Trophoblast cell (in vitro differentiated cells and primary cell): ENCODE results near the gene ABCC6.
"Not testable (repeated sequence)": the region's sequence is repeated elsewhere in the genome, so short reads cannot be mapped to it uniquely, and the experiment has no call there.

Experiments
- DNase-seq, 2 donors: peaks; one replicate each; pipeline ENCODE4 v3.0.0-alpha.2; 2016
- H2AFZ ChIP-seq: 2 replicates; pipeline ENCODE4 v1.6.1; 2013; ENCODE audit warnings: low read length, moderate library complexity, mild to moderate bottlenecking; ENCODE audit not compliant: insufficient read depth, poor library complexity
- H2AK5ac ChIP-seq: 2 replicates; pipeline ENCODE4 v1.6.1; 2013; ENCODE audit warnings: mild to moderate bottlenecking, low read length
- H2BK120ac ChIP-seq: 2 replicates; pipeline ENCODE4 v1.6.1; 2013; ENCODE audit warnings: low read length, mild to moderate bottlenecking, moderate library complexity; ENCODE audit not compliant: insufficient read depth, poor library complexity
- H2BK12ac ChIP-seq: 2 replicates; pipeline ENCODE4 v1.6.1; 2013; ENCODE audit warnings: mild to moderate bottlenecking, low read length, moderate library complexity
- H2BK5ac ChIP-seq: 2 replicates; pipeline ENCODE4 v1.6.1; 2013; ENCODE audit warnings: low read length, low read depth, moderate library complexity, mild to moderate bottlenecking; ENCODE audit not compliant: poor library complexity
- H3K14ac ChIP-seq: 2 replicates; pipeline ENCODE4 v1.6.1; 2013; ENCODE audit warnings: mild to moderate bottlenecking, low read length
- H3K18ac ChIP-seq: 2 replicates; pipeline ENCODE4 v1.6.1; 2013; ENCODE audit warnings: mild to moderate bottlenecking, low read length
- H3K23ac ChIP-seq: 2 replicates; pipeline ENCODE4 v1.6.1; 2013; ENCODE audit warnings: low read length
- H3K27ac ChIP-seq: 2 replicates; pipeline ENCODE4 v1.5.1; 2013; ENCODE audit warnings: low read depth, mild to moderate bottlenecking, inconsistent platforms, low read length, moderate library complexity
- H3K27me3 ChIP-seq: 2 replicates; pipeline ENCODE4 v1.6.1; 2013; ENCODE audit warnings: inconsistent platforms, mild to moderate bottlenecking, low read length, moderate library complexity; ENCODE audit not compliant: insufficient read depth
- H3K36me3 ChIP-seq, 2 experiments: 1 replicate in 1 of 2; 2 replicates in 1 of 2; pipeline ENCODE4 v1.6.1; 2013; ENCODE audit warnings: low read length in 2 of 2, mild to moderate bottlenecking in 2 of 2, moderate library complexity in 1 of 2; ENCODE audit not compliant: insufficient read depth in 2 of 2, control insufficient read depth in 1 of 2
- H3K4ac ChIP-seq: 2 replicates; pipeline ENCODE4 v1.6.1; 2013; ENCODE audit warnings: low read depth, mild to moderate bottlenecking, low read length, moderate library complexity
- H3K4me1 ChIP-seq, 2 experiments: 1 replicate in 1 of 2; 2 replicates in 1 of 2; pipeline ENCODE4 v1.6.1; 2013; ENCODE audit warnings: low read length in 2 of 2, mild to moderate bottlenecking in 2 of 2, moderate library complexity in 1 of 2; ENCODE audit not compliant: insufficient read depth in 2 of 2, control insufficient read depth in 1 of 2
- H3K4me2 ChIP-seq: 2 replicates; pipeline ENCODE4 v1.6.1; 2013; ENCODE audit warnings: inconsistent platforms, mild to moderate bottlenecking, low read length, moderate library complexity
- H3K4me3 ChIP-seq: 2 replicates; pipeline ENCODE4 v1.5.1; 2013; ENCODE audit warnings: mild to moderate bottlenecking, low read depth, low read length, inconsistent platforms
- H3K79me1 ChIP-seq: one replicate; pipeline ENCODE4 v1.6.1; 2013; ENCODE audit warnings: low read length
- H3K79me2 ChIP-seq: 2 replicates; pipeline ENCODE4 v1.6.1; 2013; ENCODE audit warnings: low read length, mild to moderate bottlenecking; ENCODE audit not compliant: control insufficient read depth, insufficient read depth, poor library complexity
- H3K9ac ChIP-seq: 2 replicates; pipeline ENCODE4 v1.6.1; 2013; ENCODE audit warnings: mild to moderate bottlenecking, low read length
- H3K9me3 ChIP-seq: 2 replicates; pipeline ENCODE4 v1.6.1; 2013; ENCODE audit warnings: low read depth, mild to moderate bottlenecking, control low read depth, inconsistent platforms, low read length; ENCODE audit not compliant: insufficient read depth
- H4K12ac ChIP-seq: 2 replicates; pipeline ENCODE4 v1.6.1; 2013; ENCODE audit warnings: low read depth, mild to moderate bottlenecking, low read length, moderate library complexity
- H4K8ac ChIP-seq: 2 replicates; pipeline ENCODE4 v1.6.1; 2013; ENCODE audit warnings: low read depth, mild to moderate bottlenecking, low read length, moderate library complexity
- H4K91ac ChIP-seq: one replicate; pipeline ENCODE4 v1.6.1; 2013; ENCODE audit warnings: low read depth, mild to moderate bottlenecking, low read length, moderate library complexity
- WGBS: extraction: QIAGEN DNeasy Blood & Tissue Kit; methylation state at CpG from one replicate; pipeline ENCODE4 v1.1.7; 2013; ENCODE audit warnings: missing lambda C conversion rate; ENCODE audit not compliant: insufficient read length, insufficient coverage; ENCODE audit errors: extremely low coverage; 5-methylcytosine and 5-hydroxymethylcytosine counted together

The ABCC6 gene

DNA sequence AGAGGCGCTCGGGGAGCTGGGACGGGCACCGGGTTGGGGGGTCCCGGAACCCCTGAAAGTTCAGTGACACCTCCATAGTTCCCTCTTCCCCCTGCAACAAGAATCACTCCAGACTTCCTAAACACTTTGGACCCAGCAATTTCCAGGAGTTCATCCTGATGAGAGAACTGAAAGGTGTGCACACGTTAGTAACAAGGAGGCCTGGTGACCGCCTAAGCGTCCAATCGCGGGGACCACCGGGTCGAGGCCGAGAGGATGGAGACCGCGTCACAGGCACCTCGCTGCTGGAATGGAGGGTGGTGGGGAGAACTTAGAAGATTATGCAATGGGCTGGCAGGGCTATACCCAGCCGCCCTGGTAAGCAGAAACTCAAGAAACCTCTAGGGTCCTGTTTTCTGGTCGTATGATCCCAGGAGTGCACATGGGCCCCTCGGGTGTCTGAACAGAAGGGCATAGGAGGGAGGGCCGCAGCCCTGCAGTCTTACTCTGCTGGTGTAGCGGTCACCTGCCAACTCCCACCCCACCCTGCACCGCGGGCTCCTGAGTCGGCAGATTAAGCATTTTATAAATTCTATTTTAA, 458 bp upstream of the ABCC6 start:
- not testable (repeated sequence) for H2BK120ac ChIP-seq, H3K4ac ChIP-seq, H4K12ac ChIP-seq, H3K23ac ChIP-seq, H3K4me2 ChIP-seq, DNase-seq, H3K27ac ChIP-seq, H3K27me3 ChIP-seq, H3K18ac ChIP-seq, H3K36me3 ChIP-seq, H3K79me1 ChIP-seq, H3K9me3 ChIP-seq, H2AK5ac ChIP-seq, H3K4me1 ChIP-seq, H2BK12ac ChIP-seq, H4K91ac ChIP-seq, H3K9ac ChIP-seq, H3K4me3 ChIP-seq, H3K79me2 ChIP-seq, H4K8ac ChIP-seq, H2AFZ ChIP-seq, H3K14ac ChIP-seq, H2BK5ac ChIP-seq
- WGBS: no CpG with 5 or more reads among the region's 24 CpGs

DNA sequence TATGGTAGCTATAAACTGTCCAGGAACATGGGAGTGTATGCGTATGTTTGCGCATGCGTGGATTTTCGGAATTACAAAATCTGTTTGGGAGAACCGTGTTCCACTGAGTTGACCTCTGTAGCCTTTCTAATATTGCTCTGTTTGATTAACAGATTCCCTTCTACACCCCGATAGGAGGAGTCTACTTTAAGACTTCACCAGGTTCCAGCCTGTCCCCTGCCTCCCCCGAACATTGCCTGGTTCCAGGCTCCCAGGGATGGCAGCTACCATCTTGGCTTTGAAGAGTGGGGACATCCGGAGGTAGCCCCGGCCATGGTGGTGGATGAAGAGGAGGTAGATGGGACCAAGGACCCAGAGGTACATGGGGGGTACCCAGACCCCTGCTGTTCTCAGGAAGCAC, 1.9 kb downstream of the ABCC6 start:
- not testable (repeated sequence) for H3K27ac ChIP-seq, H3K9ac ChIP-seq, H2AFZ ChIP-seq, H3K4ac ChIP-seq, H3K4me1 ChIP-seq, H3K79me2 ChIP-seq, H3K9me3 ChIP-seq, H2AK5ac ChIP-seq, H3K36me3 ChIP-seq, H2BK5ac ChIP-seq, H3K4me3 ChIP-seq, H2BK120ac ChIP-seq, H3K23ac ChIP-seq, H3K79me1 ChIP-seq, H4K91ac ChIP-seq, H4K8ac ChIP-seq, DNase-seq, H3K18ac ChIP-seq, H3K27me3 ChIP-seq, H3K14ac ChIP-seq, H3K4me2 ChIP-seq, H2BK12ac ChIP-seq, H4K12ac ChIP-seq
- WGBS: no CpG with 5 or more reads among the region's 9 CpGs

DNA sequence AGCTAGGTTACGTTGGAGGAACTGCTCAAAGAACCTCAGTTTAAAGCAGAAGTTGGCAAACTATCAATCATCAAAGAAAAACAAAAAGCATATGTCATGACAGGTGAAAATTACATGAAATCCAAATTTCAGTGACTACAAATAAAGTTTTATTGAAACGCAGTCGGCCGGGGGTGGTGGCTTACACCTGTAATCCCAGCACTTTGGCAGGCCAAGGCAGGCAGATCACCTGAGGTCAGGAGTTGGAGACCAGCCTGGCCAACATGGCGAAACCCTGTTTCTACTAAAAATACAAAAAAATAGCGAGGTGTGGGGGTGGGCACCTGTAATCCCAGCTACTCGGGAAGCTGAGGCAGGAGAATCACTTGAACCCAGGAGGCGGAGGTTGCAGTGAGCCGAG, 2.8 kb downstream of the ABCC6 start:
- not testable (repeated sequence) for DNase-seq, H4K91ac ChIP-seq, H4K12ac ChIP-seq, H2AFZ ChIP-seq, H3K9ac ChIP-seq, H3K4me2 ChIP-seq, H3K27ac ChIP-seq, H3K27me3 ChIP-seq, H3K4me1 ChIP-seq, H3K18ac ChIP-seq, H2BK12ac ChIP-seq, H2AK5ac ChIP-seq, H4K8ac ChIP-seq, H3K14ac ChIP-seq, H2BK120ac ChIP-seq, H3K9me3 ChIP-seq, H3K4ac ChIP-seq, H2BK5ac ChIP-seq, H3K79me2 ChIP-seq, H3K4me3 ChIP-seq, H3K79me1 ChIP-seq, H3K36me3 ChIP-seq, H3K23ac ChIP-seq
- WGBS: no CpG with 5 or more reads among the region's 9 CpGs

DNA sequence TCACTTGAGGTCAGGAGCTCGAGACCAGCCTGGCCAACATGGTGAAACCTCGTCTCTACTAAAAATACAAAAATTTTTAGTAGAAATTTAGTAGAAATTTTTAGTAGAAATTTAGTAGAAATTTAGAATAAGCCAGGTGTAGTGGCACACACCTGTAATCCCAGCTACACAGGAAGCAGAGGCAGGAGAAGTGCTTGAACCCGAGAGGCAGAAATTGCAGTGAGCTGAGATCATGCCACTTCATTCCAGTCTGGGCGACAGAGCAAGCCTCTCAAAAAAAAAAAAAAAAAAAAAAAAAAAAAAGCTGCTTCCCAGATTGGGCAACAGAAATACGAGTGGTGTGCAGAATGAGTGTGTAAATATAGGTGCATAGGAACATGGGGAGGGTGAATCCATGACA, 4.5 kb downstream of the ABCC6 start:
- H4K12ac ChIP-seq, H3K79me2 ChIP-seq, H3K4me2 ChIP-seq, H3K9me3 ChIP-seq, H3K79me1 ChIP-seq, H3K4ac ChIP-seq, H2BK12ac ChIP-seq, H2AFZ ChIP-seq, H3K4me1 ChIP-seq, H3K23ac ChIP-seq, H3K9ac ChIP-seq, H3K14ac ChIP-seq, DNase-seq, H2BK120ac ChIP-seq, H3K27me3 ChIP-seq, H3K18ac ChIP-seq, H3K4me3 ChIP-seq, H4K91ac ChIP-seq, H3K36me3 ChIP-seq, H2AK5ac ChIP-seq, H4K8ac ChIP-seq, H2BK5ac ChIP-seq, H3K27ac ChIP-seq: not testable (repeated sequence)
- WGBS: no CpG with 5 or more reads among the region's 5 CpGs
